ENCODE results near the gene SLC9A5.

The SLC9A5 gene

GRCh38 chr16:67211674-67212073 lies 37.1 kb upstream of the SLC9A5 start:
- in situ Hi-C loops (cut with MboI; ENCODE audit: low pct_unique_long_range_greater_than_20kb, low sequenced_read_pairs): no loop called here
- DNase-seq: no peak

- DNase-seq: no peak
- in situ Hi-C loops (cut with MboI; ENCODE audit: low pct_unique_long_range_greater_than_20kb, low sequenced_read_pairs): no loop called here
Measured at GRCh38 chr16:67212766-67213165, 36.0 kb upstream of the SLC9A5 start.

DNA sequence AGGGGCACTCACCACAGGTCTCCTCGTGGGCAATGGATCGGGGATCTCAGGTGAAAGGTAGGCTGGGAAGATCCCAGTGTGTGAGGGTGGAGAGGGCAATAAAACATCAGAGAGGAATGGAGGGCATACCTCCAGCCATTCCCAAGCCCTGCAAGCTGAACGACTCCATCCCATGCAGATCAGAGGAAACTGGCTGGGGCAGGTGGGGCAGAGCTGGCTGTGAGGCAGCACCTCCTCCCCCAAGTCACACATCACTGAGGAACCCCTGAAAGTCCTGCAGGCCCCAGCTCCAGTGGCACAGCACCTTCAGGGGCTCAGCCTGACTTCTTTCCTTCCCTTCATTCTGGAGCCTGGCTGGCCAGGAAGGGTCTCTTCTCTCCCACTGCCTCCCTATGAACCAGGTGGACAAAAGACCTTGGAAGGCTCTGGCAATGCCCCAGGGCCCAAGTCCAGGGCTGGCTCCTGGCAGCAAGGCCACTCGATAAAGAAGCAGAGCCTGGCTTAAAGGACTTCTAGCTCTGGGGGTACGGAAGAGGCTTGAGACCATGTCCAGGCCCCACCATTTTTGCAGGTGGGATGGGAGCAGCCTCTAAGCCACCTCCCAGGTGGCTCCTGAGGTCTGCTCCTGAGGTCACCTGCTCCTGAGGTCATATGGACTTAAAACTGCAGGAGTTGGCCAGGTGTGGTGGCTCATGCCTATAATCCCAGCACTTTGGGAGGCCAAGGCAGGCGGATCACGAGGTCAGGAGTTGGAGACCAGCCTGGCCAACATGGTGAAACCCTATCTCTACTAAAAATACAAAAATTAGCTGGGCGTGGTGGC lies 35.4 kb upstream of the SLC9A5 start:
- in situ Hi-C loops (cut with MboI; ENCODE audit: low pct_unique_long_range_greater_than_20kb, low sequenced_read_pairs): no loop called here
- DNase-seq: no peak

DNA sequence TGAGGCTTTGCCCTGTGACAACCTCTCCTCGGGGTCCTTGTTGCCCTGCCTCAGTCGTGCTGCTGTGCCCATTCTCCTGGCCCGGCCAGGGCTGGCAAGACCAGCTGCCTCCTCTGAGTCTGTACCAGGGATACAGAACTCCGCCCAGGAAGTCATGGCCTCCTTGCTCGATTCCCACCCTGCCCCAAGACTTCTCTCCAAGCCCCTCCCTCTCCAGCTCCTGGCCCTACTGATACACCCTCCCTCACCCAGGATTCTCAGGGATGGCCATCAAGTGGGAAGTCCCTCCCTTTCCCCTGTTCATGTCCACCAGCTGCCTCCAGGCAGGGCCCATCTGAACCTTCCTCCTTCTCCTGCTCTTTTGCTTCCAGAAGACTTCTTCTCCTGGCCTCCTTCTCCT lies 33.1 kb upstream of the SLC9A5 start:
- in situ Hi-C loops (cut with MboI; ENCODE audit: low pct_unique_long_range_greater_than_20kb, low sequenced_read_pairs): no loop called here
- no peak for DNase-seq

DNA sequence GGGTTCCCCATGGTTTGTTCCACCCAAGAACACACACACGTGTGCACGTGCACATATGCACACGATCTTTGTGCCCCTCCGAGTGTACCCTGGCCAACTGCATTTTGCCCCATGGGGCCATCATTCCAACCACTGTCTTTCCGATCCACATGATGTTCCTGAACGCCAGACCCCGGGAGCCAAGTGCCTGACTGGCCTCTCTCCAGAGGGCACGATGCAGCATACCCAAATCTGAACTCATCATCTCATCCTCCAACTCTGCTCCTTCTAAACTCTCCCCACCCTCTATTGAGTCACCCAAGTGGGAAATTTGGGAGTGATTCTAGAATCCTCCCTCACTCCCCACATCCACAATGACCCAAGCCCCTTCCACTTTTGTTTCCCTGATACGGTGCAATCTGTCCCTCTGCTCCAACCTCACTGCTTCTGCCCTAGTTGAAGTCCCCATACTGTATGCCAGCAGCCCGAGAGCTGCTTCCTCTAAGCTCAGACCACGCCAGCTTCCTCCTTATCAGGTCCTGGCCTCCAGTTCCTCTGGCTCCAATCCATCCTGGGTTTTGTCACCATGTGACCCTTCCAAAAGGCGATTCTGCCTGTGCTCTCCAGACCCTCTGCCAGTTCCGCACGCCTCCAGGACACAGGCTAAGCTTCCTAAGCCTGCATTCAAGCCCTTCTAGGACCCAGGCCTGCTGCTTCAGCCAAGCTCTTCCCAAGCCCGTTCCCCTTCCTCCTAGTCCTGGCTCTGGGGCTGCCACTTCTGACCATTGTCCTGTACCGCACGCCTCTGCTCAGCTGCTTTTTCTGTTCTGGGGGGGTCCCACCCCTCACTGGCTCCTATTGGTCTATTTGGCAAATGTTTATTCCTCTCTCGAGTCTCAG lies 31.9 kb upstream of the SLC9A5 start:
- in situ Hi-C loops (cut with MboI; ENCODE audit: low pct_unique_long_range_greater_than_20kb, low sequenced_read_pairs): no loop called here
- peak; percentile 69 for DNase-seq

DNA sequence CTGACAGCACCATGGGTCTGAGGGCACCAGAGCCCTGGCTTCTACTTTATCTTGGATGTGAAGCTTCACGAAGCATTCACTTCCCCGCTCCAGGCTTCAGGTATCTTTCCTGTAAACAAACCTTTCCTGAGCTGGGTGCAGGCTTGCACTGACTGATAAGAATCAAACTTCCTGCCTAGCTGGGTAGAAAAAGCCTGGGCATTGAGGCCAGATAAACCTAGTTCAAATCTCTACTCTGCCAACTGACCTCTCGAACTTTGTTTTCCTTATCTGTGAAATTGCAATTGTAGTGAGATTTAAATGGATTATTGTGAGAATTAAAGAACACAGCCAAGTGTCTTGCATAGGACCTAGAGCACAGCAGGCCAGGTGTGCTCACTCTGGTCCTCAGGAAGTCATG lies 24.8 kb upstream of the SLC9A5 start:
- DNase-seq: no peak
- in situ Hi-C loops (cut with MboI; ENCODE audit: low pct_unique_long_range_greater_than_20kb, low sequenced_read_pairs): no loop called here

DNA sequence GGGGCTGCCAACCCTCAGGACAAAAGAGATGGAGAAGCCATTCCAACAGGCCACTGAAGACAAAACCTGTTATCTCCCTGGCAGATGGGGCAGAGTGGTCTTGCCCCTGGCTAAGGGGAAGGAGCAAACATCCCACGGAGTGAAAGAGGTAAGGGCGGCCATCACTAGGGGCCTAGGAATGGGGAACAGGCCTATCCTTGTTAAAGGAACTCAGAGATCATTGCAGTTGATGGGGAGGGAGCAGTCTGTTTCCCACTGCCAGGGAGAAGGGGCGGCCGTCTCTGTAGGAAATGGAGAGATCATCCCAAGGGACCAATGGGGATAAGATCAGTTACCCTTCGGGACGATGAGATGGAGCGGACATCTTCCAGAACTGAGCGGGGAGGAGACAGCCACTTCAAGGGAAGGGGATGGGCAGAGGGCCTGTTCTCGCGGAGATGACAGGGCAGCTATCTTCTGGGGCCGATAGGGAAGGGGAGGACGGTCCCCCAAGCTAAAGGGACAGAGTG lies 22.4 kb upstream of the SLC9A5 start:
- in situ Hi-C loops (cut with MboI; ENCODE audit: low pct_unique_long_range_greater_than_20kb, low sequenced_read_pairs): no loop called here
- no peak for DNase-seq

DNA sequence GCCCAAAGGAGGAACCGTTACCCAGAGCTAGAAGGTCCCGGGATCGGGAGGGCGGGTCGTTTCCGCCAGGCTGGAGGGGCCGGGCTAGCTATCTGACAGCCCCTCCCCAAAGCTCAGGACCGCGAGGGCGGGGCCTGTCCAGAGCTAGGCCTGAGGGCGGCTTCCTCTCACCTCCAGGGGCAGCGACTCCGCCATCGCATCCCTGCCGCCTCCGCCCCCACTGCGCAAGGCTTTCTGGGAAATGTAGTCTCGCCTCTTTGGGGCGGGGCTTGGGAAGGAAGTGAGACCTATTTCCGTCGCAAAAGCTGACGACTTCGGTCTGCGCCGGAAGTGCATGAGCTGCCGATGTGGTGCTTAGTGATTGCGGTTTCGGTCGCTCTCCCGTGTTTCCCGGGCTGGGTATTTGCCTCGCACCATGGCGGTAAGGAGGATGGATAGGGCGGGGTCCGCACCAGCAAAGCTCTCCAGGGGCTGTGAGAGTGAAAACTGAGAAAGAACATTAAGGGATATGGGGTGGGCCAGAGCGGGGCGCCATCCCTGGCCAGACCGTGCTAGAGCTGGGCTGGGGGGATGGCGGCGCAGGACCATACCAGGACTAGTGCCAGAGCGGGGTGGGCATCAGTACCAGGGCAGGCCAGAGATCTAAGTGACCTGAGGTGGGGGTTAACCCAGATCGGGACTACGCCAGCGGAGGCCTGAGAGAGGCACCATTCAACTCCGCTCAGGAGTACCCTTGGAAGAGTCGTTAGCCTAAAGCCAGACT lies 21.8 kb upstream of the SLC9A5 start, which contains the start of gene TMEM208:
TSS of gene TMEM208 (plus strand) at position 327 of the 763 bp plus-strand sequence. CDS start at position 416, 89 bp downstream.
- in situ Hi-C loops (cut with MboI; ENCODE audit: low pct_unique_long_range_greater_than_20kb, low sequenced_read_pairs): no loop called here
- DNase-seq: peak; percentile 99

- in situ Hi-C loops (cut with MboI; ENCODE audit: low pct_unique_long_range_greater_than_20kb, low sequenced_read_pairs): no loop called here
- no peak for DNase-seq
Measured at GRCh38 chr16:67227567-67227921, 21.2 kb upstream of the SLC9A5 start.

DNA sequence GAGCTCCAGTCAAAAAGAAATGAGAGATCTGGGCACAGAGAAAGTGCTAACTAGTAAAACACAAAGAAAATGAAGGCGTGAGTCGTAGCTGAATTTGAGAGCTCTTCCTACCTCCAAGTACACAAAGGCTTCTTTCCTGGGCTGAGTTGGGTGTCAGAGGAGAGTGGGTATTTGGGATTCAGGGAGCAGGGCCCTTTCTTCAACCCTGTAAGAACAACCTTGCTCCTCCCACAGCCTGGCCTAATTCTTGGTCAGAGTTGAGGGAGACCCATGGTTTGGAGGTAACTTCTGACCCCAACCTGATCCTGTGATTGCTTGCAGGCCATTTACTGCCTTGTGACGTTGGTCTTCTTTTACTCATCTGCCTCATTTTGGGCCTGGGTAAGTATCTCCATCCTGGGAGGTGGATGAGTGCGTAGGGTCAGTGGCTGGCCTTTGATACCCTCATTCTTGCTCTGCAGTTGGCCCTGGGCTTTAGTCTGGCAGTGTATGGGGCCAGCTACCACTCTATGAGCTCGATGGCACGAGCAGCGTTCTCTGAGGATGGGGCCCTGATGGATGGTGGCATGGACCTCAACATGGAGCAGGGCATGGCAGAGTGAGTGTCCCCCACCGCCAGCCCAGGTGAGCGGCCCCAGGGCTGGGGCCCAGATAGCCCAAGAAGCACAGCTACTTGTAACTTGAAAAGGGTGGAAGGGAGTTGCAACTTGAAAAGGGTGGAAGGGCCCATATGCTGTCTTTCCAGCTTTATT lies 20.6 kb upstream of the SLC9A5 start:
- no peak for DNase-seq

DNA sequence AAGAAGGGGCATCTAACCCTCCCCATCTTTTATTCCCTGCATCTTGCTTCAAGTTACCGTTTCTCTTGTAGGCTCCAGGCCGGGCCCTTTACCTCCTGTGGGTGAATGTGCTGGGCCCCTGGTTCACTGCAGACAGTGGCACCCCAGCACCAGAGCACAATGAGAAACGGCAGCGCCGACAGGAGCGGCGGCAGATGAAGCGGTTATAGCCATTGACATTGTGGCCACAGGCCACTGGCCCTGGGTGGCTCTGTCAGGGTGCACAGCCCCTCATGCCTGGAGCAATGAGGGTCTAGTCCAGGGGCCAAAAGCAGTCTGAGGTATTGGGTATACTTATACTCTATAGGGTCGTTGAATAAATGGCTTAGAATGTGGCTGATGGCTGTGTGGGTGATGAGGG lies 19.9 kb upstream of the SLC9A5 start:
- in situ Hi-C loops (cut with MboI; ENCODE audit: low pct_unique_long_range_greater_than_20kb, low sequenced_read_pairs): no loop called here

More for the DNA sequence above, 20.6 kb upstream of the SLC9A5 start:
- in situ Hi-C loops (cut with MboI; ENCODE audit: low pct_unique_long_range_greater_than_20kb, low sequenced_read_pairs): no loop called here

DNA sequence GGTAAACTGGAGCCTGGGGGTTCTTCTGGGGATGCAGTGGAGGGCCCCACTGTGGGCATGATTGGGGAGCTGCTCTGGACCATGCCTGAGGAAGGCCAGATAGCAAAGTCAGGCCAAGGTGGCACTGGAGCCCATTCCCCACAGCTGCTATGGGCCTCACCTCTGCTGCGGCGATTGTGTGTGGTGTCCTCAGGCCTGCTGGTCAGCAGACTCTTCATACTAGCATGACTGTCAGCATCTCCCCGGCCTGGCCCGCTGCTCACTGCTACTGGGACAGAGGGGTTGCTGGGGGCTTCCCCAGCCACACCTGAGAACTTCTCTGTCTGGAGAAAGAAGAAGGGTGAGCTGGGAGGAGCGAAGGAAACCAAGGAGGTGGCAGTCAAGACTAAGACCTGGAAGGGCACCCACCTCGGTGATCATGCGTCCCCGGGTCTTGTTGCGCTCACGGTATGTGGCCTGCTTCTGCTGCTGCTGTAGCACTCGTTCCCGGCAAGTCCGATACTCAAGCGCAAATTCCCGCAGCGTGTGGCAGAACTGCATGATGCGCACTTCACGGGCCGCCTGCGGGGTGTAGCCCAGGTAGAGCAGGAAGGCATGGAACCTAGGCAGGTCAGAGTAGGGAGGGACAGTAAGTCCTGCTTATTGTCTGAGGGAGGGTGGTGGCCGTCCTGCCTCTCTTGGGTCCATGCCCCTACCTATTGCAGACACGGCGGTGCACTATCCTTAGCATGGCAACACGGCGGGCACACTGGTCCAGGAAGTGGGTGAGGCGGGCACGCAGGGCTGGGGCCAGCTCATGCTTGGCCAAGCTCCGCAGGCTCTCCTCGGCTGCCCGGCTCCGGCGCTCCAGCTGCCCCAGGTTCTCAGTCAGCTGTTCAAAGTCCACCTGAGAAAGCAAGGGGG lies 18.6 kb upstream of the SLC9A5 start:
- in situ Hi-C loops (cut with MboI; ENCODE audit: low pct_unique_long_range_greater_than_20kb, low sequenced_read_pairs): no loop called here
- no peak for DNase-seq

More for the DNA sequence above, 19.9 kb upstream of the SLC9A5 start:
- DNase-seq: no peak

DNA sequence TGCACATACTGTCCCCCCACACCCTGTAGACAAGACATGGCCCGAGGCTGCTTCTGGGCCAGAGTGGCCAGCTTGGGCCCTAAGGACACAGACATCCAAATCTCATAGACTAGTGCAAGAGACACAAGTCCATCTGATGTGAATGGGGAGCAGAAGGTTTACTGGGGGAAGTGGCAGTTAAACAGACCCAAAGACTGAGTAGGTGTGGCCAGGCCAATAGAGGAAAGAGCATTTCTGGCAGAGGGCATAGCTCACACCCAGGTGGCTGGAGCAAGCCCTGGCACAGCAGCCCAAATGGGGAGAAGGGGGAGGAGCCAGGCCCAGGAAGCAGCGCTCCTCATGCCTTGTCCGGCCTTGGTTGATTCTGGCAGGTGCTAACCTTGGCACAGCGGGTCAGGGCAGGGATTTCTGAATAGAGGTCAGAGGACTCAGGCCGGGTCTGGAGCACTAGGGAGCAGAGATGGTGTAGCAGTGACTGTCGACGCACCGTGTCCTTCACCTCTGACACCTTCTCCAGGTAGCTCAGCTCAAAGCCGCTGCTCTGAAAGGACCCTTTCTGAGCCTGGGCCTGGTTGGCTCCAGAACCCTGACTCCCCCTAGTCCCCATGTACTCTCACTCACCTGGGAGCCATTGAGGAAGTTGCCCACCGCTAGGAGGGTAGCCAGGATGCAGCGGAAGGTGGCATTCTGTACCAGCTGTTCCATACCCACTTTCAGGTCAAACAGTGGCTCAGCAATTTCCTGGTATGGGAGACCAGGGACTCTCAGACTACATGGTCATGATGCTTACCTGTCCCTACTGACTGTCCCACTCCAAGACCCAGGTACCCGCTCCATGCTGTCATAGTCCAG lies 17.7 kb upstream of the SLC9A5 start:
- no peak for DNase-seq
- in situ Hi-C loops (cut with MboI; ENCODE audit: low pct_unique_long_range_greater_than_20kb, low sequenced_read_pairs): no loop called here

- no peak for DNase-seq
- in situ Hi-C loops (cut with MboI; ENCODE audit: low pct_unique_long_range_greater_than_20kb, low sequenced_read_pairs): no loop called here
Measured at GRCh38 chr16:67233596-67233995, 15.2 kb upstream of the SLC9A5 start.

- no peak for DNase-seq
- in situ Hi-C loops (cut with MboI; ENCODE audit: low pct_unique_long_range_greater_than_20kb, low sequenced_read_pairs): no loop called here
Measured at GRCh38 chr16:67234180-67234597, 14.6 kb upstream of the SLC9A5 start.

DNA sequence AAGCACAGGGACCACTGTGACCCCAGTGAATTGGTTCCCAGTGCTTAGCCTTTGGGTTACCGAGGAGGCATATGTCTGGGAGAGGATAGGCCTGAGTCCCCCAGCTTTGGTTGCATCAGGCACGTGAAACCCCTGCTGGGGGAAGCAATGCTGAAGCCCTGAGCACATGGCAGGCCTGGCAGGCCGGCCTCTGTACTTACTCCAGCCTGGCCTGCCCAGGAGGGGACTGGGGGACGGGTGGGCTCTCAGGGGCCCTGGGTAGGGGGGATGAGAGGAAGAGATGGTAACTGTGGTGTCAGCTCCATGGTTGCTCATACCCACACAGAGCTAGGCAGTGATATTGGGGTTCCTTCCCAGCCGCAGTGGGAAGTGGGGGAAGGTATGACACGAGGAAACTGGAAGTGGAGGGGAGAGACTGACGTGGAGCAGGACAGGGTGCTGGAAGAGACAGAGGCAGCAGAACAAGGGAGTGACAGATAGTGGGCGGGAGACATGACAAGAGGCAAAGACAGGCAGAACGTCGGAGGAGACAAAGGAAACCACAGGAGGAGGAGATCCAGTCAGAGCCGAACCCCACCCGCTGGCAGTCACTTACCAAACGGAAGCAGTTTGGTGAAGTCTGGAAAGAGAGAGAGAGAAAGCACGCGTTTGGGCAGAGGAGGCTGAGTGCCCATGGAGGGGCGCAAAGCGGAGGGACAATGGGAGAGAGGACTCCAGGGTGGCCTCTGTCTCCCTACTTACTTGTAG lies 12.8 kb upstream of the SLC9A5 start:
- DNase-seq: peak; percentile 91
- in situ Hi-C loops (cut with MboI; ENCODE audit: low pct_unique_long_range_greater_than_20kb, low sequenced_read_pairs): no loop called here

All from KBM-7 (cell line).